Middle frontal gyrus (tissue), 1 donor: ENCODE results near the gene RHEBL1.

Experiments used
- DNase-seq: peaks from one replicate; pipeline ENCODE4 v3.0.0-alpha.2; 2015; ENCODE audit warnings: low spot score; ENCODE audit errors: extremely low spot score

Gene RHEBL1, protein sequence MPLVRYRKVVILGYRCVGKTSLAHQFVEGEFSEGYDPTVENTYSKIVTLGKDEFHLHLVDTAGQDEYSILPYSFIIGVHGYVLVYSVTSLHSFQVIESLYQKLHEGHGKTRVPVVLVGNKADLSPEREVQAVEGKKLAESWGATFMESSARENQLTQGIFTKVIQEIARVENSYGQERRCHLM

DNA sequence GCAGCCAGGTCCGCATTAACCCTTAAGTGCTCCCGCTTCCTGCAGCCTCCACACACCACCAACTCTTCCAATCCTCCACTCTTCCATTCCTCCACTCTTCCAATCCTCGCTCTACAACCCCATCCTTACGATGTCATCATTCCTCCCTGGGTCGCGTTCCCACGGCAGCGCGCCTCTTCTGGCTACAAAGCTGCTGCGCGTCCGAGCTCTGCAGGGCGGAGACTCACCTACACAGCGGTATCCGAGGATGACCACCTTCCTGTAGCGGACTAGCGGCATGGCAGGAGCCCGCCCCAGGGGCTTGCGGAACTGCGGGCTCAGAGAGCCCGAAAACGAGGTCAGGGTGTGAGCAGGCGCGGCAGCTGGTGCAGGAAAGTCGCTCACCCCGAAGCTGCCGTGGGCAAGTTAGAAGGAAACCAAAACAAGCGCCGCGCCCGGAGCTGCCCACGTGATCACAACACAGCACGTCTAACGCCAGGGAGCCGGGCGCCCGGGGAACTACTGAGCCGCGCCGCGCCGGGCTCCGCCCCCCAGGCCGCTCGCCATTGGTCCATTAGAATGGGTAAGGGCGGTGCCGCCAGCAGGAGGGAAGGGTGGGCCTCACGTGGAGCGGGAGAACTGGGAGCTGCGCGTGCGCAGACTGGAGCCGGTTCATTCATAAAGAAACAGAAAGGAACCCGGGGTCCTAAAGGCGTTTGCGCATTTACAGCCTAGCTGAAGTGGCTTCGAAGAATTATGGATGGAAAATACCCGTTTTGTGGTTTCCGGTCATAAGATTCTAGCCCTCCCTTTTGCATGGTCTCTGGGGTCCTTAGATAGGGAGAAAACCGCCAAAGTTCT lies at the start of gene RHEBL1:
TSS of gene RHEBL1 (minus strand) at position 473 of the 840 bp plus-strand sequence. CDS start at position 279, 194 bp downstream.
- DNase-seq = peak; percentile 93

DNA sequence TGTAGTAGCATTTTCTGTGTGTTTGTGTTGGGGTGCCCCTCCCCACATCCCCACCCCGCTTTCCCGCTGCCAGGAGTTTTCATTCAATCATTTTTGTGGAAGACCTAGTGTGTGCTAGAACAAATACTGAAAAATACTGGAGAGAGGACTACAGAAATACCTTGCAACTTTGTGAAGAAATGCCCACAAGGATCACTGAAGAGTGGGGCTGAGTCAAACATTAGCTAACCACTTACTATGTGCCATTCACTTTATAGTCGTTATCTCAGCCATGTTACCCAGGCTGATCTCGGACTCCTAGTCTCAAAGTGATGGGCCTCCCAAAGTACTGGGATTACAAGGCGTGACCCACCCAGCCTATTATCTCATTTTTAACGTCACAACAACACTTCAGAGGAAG lies 41.4 kb upstream of the RHEBL1 start:
- no peak for DNase-seq

DNA sequence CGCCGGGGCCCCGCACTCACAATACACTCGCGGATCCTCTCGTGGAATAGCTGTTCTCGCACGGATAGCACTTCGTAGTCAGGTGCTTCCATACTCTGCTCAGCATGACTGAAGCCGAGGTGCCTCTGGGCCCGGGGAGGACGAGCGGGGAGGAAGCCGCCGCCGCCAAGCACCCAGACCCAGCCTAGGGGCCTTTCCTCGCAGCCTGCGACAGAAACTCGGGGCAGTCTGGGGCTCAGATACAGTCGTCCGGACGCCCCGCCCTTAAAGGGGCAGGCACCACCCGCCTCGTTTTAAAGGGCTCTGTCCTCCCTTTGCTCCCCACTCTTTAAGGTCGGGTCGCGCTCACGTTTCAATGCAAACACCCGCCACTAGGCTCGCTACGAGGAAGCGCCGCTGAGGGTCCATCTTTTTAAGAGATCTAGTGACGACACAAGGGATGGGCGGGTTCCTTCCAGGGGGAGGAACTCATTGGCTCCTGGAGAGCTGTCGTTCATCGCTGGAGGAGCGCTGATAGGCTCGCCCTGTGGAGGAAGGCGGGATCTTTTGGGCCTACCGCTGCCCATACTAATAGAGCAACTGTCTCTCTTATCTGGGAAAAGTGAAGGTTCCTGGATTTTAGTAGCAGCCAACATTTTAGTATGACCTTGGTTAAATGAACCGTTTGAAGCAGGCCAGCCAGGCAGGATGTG lies 40.8 kb upstream of the RHEBL1 start, which contains the start of gene LMBR1L:
TSS of gene LMBR1L (minus strand) at position 384 of the 692 bp plus-strand sequence. CDS start at position 92, 292 bp downstream.
- DNase-seq = peak; percentile 95

DNA sequence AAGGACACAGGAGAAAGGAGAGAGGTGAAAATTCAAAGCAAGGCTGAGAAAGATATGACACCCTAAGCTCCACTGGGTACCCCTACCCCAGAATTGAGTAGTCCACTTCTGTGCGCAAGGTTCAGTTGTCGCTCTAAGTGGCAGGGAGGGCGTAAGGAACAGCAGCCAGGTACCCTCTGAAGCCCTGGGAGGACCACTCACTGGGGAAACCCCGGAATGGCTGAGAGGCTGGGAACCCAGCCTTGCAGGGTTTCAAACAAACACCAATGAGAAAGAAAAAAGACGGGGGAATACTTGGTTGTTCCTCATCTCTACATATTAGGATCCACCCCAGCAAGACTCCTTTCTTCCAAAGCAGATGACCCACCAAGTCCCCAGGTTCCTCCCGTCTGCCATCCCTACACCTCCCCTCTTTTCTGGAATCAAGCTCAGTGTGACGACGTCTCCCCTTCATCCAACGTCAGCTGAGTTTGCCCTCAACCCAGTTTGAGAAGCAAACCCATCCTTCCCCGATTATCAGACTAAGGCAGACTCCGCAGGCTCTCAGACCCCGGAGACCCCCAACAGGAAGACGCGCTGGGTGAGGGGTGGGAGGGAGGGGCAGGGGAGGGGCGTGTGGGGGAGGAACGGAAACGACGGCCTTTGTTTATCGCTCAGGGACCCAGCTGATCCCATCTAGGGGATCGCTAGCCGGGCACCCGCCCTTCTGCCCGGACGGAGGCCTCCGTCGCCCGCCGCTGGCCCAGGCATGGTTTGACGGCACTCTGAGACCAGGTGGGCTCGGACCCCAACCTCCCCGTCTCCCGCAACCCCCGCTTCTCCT lies 40.1 kb upstream of the RHEBL1 start:
- DNase-seq = no peak

DNA sequence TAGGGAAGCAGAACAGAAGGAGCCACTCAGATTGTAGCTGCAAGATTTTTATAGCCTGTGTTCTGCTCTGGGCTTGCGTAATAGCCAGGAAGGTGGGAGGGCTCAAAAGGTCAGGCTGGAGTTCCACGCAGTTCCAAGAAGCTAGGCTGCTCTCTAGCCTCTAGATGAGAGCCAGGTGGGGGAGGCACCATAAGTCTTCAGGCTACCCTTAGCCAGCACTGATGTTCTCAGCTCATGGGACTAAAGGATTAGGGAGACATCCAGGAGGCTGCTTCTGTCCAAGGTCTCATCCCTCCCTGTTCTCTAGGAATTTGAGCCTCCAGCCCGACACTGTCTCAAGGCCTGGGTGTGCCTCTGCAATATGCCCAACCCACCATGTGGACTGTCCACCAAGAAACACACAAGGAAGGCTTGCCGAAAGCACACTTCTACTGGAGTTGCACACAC lies 39.2 kb upstream of the RHEBL1 start:
- DNase-seq = no peak

DNA sequence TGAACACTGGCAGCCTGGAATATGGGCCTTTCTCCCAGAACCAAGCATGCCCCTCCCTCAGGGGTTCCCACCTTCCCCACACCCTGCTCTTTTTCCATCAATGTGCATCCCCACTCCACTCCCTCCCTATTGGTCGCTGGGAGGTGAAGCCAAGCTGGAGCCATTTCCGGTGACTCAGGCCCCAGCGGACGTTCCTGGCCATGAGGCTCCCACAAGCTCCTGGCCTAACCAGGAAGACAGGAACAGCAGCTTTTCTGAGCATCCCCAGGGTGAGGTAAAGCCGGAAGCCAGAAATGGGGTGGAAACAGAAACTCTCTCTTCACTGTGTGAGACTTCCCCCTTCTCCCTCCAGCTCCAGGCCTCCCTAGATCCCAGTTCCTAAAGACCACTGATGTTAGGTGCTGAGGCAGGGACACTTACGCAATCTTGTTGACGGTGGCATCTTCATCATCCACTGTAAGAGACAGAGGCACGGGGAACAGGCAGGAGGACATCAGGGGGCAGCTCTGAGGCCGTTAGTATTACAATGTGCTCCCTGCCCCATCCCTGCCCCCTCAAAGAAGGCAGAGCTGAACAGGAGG lies 35.8 kb upstream of the RHEBL1 start:
- DNase-seq = no peak

DNA sequence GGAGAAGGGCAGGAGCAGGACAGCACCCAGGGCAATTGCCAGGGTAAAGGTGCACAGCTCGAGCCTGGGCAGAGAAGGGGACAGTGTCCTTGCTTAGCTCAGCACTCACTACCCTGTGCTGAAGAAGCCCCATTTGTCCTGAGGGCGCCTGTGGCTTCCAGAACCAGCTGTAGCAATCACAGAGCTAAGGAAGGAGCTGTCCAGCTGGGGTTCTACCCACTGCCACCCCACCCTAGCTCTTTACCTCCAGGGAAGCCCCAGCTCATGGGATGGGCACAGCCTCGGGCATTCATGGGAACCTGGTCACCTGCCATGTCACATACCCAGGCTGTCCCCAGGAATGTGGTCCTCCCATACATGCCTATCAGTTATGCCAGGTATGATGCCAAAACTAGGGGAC lies 35.0 kb upstream of the RHEBL1 start:
- DNase-seq = no peak

DNA sequence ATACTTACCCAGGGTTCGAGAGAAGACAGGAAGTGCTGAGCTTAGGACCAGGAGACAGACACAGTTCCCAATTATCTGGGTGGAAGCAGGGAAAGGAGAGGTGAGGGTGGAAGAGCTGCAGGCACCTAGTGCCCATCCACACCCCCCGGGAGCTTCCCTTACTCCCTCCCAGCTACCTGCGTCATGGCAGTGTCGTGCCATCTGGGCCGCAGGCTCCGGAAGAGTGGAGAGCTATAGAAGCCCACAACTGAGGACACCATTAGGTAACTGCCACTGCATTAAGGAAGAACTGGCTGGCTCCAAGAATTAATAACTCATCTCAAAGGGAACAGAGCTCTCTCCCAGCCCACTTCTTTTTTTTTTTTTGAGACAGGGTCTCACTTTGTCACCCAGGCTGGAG lies 30.6 kb upstream of the RHEBL1 start:
- no peak for DNase-seq

DNA sequence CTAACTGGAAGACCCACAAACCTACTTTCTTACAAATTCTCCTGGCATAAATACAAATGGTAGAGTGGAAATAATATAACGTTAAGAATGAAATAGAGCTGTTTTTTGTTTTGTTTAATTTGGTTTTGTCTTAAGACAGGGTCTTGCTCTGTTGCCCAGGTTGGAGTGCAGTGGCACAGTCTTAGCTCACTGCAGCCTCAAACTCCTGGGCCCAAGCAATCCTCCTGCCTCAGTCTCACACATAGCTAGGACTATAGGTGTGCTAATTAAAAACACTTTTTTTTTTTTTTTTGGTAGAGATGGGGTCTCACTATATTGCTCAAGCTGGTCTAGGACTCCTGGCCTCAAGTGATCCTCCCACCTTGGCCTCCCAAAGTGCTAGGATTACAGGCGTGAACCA lies 28.9 kb upstream of the RHEBL1 start:
- no peak for DNase-seq

DNA sequence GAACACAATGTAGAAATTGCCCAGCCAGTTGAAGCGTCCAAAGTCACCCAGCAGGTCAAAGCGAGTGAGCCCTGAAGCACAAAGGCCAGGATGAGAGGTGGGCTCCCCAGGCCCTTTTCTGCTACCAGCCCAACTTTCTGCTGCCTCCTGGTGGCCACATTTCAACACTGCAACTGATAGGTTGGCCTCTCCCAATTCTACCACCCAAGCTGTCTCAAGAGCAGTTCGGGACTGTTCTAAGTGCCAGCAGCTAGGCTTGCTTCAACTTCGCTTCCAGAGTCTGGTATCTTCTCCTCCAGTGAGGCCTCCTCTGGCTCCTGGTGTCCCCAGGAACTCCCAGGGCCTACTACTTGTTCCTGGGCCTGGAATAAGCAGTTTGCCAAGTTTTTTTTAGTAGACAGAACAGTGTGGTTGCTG lies 28.3 kb upstream of the RHEBL1 start:
- DNase-seq = no peak

DNA sequence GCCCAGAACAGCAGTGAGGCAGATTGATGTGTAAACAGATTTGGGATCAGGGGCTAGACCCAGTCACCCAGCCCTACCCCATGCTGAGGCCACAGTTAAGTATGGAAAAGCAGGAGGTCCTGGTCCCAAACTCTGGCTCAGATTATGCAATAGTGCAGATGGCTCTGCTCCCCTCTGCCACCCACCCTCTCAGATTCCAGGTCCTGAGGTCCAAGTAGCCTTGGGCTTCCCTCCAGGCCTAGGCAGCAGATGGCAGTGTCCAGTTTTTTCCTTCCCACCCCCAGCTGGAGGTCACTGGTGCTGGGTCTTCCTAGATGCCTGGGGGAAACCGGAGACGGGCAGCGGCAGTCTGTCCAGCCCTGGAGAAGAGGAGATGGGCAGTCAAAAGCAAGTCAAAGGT lies 27.6 kb upstream of the RHEBL1 start:
- no peak for DNase-seq

DNA sequence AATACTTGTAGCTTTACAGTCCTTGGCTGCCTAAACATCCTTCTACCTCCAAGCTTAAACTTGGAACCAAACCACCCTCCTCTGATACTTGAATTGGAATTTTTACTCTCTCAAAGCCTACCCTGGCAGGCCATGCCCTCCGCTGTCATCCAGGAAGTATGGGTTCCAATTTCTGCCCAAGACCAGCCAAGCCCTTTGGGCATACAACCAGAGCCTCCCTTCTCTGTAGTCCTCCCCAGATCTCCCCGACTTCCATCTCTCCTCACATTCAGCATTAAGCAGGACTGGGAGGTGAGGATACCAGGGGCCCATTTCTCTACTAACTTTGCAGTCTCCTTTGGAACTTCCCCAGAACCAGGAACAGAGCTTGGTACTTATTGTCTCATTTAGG lies 25.2 kb upstream of the RHEBL1 start:
- DNase-seq = no peak

DNA sequence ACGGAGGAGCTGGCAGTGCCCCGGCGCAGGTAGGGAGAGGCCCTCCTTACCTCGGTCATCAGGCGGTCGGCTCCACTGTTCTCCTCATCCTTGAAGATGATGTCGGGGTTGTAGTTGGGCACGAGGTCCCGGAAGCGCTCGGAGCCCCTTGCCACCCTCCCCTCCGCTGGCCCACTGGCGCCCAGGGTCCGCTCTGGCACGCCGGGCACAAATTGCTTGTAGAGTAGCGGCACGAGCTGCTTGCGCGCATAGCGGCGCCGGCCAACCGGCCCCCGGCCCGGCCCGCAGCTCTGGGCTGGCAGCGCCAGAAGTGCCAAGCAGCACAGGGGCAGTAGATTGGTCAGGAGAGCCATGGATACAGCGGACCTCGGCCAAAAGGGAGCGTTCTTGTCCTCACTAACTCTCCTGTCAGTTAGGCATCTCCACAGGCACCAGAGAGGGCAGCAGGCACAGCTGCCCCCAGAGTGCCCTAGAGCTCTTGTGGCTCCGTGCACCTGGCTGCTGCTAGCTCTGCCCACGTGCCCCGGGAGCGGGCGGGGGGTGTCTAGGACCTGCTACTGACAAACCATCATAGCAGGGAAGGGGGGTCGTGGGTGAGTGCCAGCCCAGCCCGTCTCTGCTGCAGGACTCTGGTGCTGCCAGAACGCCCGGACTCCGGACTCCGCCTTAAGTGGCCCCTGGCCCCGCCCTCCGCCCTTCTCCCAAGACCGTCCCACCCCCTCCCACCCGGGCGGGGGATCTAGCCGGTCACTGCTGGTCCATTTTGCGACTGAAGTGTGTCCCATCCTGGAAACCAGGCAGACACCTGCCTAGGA lies 24.6 kb upstream of the RHEBL1 start, which contains the start of gene DHH:
TSS of gene DHH (minus strand) at position 642 of the 815 bp plus-strand sequence. CDS start at position 353, 289 bp downstream.
- DNase-seq = no peak

DNA sequence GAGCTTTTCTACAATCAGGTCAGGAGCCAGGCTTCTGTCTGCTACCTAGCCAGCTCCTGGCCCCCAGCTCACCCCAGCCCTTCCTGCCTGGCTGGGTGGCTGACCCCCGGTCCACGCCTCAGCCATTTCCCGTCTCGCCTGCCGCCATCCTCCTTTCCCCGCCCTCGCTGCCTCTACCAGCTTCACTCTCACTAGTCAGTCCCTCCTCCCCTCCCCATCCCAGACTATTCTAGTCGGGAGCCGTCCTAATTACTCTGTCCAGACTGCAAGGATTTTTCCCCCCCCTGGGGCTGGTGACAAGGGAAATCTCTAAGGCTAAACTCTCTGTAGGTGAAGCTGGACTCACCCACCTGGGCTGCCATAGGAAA lies 24.0 kb upstream of the RHEBL1 start:
- DNase-seq = no peak

DNA sequence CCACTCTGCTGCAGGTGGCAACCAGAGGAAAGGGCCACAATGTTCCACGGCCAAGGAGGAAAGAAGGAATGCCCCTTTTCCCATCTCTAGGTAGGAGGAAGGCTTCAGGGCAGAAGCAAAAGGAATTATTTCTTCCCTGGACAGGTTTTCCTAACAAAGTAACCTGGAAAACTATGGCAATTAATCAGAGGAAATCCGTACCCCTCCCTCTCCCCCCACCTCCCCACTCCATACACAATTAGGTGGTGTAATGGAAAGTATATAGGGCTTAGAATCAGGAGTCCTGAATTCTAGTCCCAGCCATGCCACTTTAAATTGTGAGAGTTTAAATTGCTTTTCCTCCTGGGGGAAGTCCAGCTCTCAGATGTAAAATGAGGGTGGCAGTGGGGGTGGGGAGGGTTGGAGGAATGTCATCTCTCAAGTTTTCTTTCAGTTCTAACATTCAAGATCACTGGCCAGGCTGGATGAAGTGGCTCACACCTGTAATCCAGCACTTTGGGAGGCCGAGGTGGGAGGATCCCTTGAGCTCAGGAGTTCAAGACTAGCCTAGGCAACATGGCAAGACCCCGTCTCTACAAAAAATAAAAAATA lies 23.1 kb upstream of the RHEBL1 start:
- no peak for DNase-seq

DNA sequence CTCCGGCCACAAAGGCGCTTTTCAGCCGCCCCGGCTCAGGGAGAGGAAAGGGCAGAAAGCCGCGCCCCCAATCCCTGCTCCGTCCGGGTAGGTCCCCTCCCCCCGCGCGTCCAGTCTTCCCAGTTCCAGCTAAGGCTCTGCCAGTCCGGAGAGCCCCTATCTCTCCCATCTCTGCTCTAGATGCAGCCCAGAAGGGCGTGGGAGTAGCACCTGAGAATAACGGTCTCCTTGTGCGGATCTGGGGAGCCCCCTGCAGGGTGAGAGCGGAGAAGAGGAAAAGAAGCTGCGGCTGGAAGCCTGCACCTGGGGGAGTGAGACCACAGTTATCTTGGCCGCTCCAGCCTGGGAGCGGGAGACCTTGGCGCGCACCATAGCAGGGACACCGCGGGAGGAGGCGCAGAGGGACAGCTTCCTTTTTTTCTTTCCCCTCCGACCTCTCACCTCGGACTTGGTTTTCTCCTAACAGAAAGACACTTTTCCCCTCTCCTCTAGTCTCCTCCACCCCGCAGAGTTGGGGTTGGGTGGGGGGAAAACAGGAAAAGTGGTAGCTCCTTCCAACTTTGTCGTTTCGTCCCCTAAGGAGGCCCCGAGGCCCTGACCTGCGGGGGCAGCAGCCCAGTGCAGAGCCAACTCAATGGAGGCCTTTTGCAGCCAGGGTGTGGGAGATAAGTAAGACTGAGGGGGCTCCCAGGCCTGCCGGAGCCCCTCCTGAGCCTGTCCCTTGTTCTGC lies 22.5 kb upstream of the RHEBL1 start:
- no peak for DNase-seq

DNA sequence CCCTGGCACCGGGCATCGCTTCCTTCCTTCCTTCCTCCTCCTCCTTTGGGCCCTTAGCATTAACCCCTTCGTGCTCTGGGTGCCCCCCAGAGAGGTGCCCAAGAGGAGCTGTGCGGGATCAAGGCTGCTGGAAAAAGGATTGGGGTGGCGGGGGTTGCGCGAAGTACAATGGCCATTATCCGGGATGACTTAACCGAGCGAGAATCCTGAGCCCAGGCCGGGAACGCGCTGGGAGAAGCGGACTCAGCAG lies 22.0 kb upstream of the RHEBL1 start:
- no peak for DNase-seq

DNA sequence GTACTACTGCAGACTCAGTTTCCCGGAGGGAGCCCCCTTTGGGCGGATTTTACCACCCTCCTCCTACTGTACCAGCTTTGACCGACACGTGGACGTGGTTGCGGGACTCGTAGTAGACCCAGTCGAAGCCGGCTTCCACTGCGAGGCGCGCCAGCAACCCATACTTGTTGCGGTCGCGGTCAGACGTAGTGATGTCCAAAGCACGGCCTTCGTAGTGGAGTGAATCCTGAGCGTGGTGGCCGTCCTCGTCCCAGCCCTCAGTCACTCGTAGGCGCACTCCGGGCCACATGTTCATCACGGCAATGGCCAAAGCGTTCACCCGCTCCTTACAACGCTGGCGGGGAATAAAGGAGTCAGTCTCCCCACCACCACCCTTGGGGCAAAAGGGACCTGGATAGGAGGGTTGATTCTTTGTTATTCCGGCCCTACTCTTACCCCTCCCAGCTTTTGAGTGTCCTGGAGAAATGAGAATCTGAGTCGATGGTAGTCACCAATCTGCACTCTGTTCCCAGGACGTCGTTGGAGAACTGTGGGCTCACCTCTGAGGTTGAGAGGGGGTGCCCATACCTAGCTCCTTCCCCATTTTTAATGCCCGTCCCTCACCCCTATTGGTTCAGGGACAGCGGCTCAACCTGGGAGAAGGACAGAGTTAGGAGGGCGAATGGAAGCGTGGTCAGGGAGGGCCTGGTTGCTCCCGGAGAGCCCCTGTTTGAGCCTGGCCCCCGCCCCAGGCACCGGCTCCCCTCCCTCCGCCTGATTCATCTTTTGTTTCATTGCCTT lies 21.5 kb upstream of the RHEBL1 start:
- no peak for DNase-seq
